ENCODE data around the gene PDZD7. TPM values are rescaled to one million over a fixed set of nuclear protein-coding genes. Genes with fewer than 3 reads are reported as not detected.

Gene PDZD7
- total and polyA plus RNA-seq, 2 donors (not counting 3 experiments of a cell fraction or from before 2014, with no cell fraction given): 0.41 to 1.6 TPM

DNA sequence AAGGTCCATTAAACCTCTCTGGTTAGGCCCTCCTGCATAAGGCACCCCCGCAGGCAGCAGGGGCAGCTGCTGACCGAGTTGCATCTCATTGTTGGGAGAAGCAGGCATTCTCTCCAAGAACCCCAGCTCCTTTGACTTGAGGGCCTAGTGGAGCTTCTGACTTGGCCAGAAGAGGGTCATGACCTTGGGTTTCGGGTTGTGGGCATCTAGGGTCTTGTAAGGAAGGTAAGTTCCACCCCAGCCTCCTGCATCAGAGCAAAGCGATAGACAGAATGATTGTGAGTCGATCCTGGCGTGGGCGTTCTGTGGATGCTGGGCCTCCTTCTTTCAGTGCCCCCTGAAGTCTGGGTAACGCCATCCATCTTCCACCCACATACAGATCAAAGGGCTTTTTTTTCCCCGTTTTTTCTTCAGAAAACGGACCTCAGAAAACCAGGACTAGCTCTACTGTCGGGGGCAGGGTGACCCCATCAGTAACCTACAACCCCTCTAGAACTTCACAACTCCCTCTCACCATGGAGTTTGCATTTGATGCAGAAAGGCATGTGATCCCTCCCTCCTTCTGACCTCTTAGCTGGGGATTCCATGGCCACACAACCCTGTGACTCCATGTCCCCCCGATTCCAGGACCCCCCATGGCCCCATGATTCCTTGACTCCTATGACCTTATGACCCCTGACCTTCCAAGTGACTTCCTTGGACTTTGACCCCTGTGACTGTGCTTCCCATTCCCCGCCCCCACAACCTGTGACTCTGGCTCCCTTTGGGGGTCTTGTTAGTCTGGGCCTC is 58.6 kb downstream of the PDZD7 start:
- H3K9ac ChIP-seq (replicated peaks; ENCODE audit: extremely low read depth, insufficient read depth, low read length): no peak overlapping the region
- H3K36me3 ChIP-seq (ENCODE audit: control insufficient read depth in 2 of 2, extremely low read depth in 1 of 2, insufficient read depth in 2 of 2, low read length in 2 of 2): no peaks in the 10 kb centered on the region
- peaks cover 12% of the 10 kb centered on the region for H3K4me1 ChIP-seq (ENCODE audit: control insufficient read depth, extremely low read depth, insufficient read depth, low read length)
- BruUV-seq (replicated peaks): no TSS peak
- no peak overlapping the region for H3K4me3 ChIP-seq (replicated peaks in 1 of 3; ENCODE audit: insufficient read depth in 1 of 3, low read depth in 1 of 3, low read length in 3 of 3)
- H3K27ac ChIP-seq (ENCODE audit: insufficient read depth, low read depth, low read length): no peak overlapping the region
- no peak for FAIRE-seq
- no peak for DNase-seq (ENCODE audit: low read depth, low spot score)
- H3K27me3 ChIP-seq (ENCODE audit: control insufficient read depth in 2 of 2, insufficient read depth in 2 of 2, low read length in 2 of 2): no peaks in the 10 kb centered on the region
- CTCF ChIA-PET: interaction anchor here (2.1 kb wide), 1 partner anchor 42 kb away, joined by 9 read pairs; no protein-coding TSS in a partner anchor
- H3K79me2 ChIP-seq (ENCODE audit: control insufficient read depth, insufficient read depth, low read length): no peaks in the 10 kb centered on the region
- dilution Hi-C loops (cut with MboI; ENCODE audit: extremely low pct_ligation_motif_present, low sequenced_read_pairs) (no loop called here), intact Hi-C loops (cut with micrococcal nuclease) (no loop called here)
- no peaks in the 10 kb centered on the region for H3K9me3 ChIP-seq (replicated peaks; ENCODE audit: control insufficient read depth, insufficient read depth, low read length)
- no peaks in the 10 kb centered on the region for H4K20me1 ChIP-seq (replicated peaks; ENCODE audit: control insufficient read depth, extremely low read depth, insufficient read depth, low read length)
- H2AFZ ChIP-seq (ENCODE audit: low read depth, low read length): no peak overlapping the region
- TF ChIP-seq FOS (IDR thresholded peaks at IDR 0.05; ENCODE audit: borderline replicate concordance, insufficient read depth, low read length) (no peak), GATA2 (IDR thresholded peaks at IDR 0.05; ENCODE audit: insufficient read depth, insufficient read length, low read depth, low read length) (no peak), MYC (IDR thresholded peaks at IDR 0.05; ENCODE audit: low read depth, low read length) (no peak), POLR2A (IDR thresholded peaks at IDR 0.05; ENCODE audit: low read depth, low read length) (no peak), EZH2 (IDR thresholded peaks at IDR 0.05; ENCODE audit: borderline replicate concordance, low read depth, low read length, severe bottlenecking) (no peak), JUN (IDR thresholded peaks at IDR 0.05; ENCODE audit: borderline replicate concordance, insufficient read depth, insufficient read length, low read depth) (no peak), POLR2AphosphoS5 (IDR thresholded peaks at IDR 0.05; ENCODE audit: insufficient read depth, low read depth, low read length) (no peak)
- TF ChIP-seq, protein P1, sequence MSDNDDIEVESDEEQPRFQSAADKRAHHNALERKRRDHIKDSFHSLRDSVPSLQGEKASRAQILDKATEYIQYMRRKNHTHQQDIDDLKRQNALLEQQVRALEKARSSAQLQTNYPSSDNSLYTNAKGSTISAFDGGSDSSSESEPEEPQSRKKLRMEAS (IDR thresholded peaks at IDR 0.05; ENCODE audit: insufficient read depth, insufficient read length): no peak
- TF ChIP-seq, protein P2, sequence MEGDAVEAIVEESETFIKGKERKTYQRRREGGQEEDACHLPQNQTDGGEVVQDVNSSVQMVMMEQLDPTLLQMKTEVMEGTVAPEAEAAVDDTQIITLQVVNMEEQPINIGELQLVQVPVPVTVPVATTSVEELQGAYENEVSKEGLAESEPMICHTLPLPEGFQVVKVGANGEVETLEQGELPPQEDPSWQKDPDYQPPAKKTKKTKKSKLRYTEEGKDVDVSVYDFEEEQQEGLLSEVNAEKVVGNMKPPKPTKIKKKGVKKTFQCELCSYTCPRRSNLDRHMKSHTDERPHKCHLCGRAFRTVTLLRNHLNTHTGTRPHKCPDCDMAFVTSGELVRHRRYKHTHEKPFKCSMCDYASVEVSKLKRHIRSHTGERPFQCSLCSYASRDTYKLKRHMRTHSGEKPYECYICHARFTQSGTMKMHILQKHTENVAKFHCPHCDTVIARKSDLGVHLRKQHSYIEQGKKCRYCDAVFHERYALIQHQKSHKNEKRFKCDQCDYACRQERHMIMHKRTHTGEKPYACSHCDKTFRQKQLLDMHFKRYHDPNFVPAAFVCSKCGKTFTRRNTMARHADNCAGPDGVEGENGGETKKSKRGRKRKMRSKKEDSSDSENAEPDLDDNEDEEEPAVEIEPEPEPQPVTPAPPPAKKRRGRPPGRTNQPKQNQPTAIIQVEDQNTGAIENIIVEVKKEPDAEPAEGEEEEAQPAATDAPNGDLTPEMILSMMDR (IDR thresholded peaks at IDR 0.05; ENCODE audit: extremely low read depth in 1 of 2, insufficient read depth in 1 of 2, low read depth in 1 of 2, low read length in 2 of 2): no peak
- POLR2A ChIA-PET: no interaction called here
- no peaks in the 10 kb centered on the region for H3K9me1 ChIP-seq (replicated peaks; ENCODE audit: control insufficient read depth, extremely low read depth, insufficient read depth, low read length)
- H3K4me2 ChIP-seq (ENCODE audit: insufficient read depth, low read length): no peak overlapping the region

Data from endothelial cell of umbilical vein (primary cell).